Sigmoid colon (tissue), 4 donors: ENCODE measurements around the gene MECP2.

Experiments used
- CTCF ChIP-seq, 4 experiments: fragments of 450-650 bp in 3 of 4; fragments of 200-600 bp in 1 of 4; IDR thresholded peaks; one replicate each; pipeline ENCODE4 v1.5.1; 2016 to 2019; ENCODE audit warnings: antibody characterized with exemption in 4 of 4, mild to moderate bottlenecking in 3 of 4, moderate library complexity in 2 of 4
- EP300 ChIP-seq, 4 donors: sonication (generic); formaldehyde crosslinking; IDR thresholded peaks; one replicate each; pipeline ENCODE4 v1.6.1; 2017; ENCODE audit warnings: antibody characterized with exemption in 4 of 4
- POLR2AphosphoS5 ChIP-seq, 4 donors: sonication (generic); formaldehyde crosslinking; IDR thresholded peaks; one replicate each; pipeline ENCODE4 v1.6.1; 2017; ENCODE audit warnings: antibody characterized with exemption in 4 of 4

- TF ChIP-seq CTCF (IDR thresholded peaks at IDR 0.05) (no peak), POLR2AphosphoS5 (IDR thresholded peaks at IDR 0.05) (no peak), EP300 (IDR thresholded peaks at IDR 0.05) (no peak)
Observed at GRCh38 chrX:154027022-154027402, 70.5 kb downstream of the MECP2 start.
